HepG2 (cell line): Measurements from ENCODE around the gene C1QTNF5. TPM values are rescaled to one million over a fixed set of nuclear protein-coding genes. Genes with fewer than 3 reads are reported as not detected.

Source experiments
- CENPT ChIP-seq: sonication (generic); formaldehyde crosslinking; IDR thresholded peaks from 2 replicates; pipeline ENCODE4 v1.8.0; 2022; ENCODE audit warnings: low read depth, mild to moderate bottlenecking, moderate library complexity, missing genetic modification reagents
- CHD4 ChIP-seq: fragments of 200-600 bp; sonication (generic); IDR thresholded peaks from 2 replicates; pipeline ENCODE4 v1.7.0; 2017; ENCODE audit warnings: mild to moderate bottlenecking, low read length, borderline replicate concordance
- GZF1 ChIP-seq: sonication (generic); formaldehyde crosslinking; IDR thresholded peaks from 2 replicates; pipeline ENCODE4 v1.5.1; 2020; ENCODE audit warnings: mild to moderate bottlenecking, missing genetic modification reagents
- NR2C2 ChIP-seq: sonication (generic); formaldehyde crosslinking; IDR thresholded peaks from 2 replicates; pipeline ENCODE4 v1.4.0; 2020; ENCODE audit warnings: missing genetic modification reagents, mild to moderate bottlenecking, moderate library complexity, borderline replicate concordance
- SKI ChIP-seq: fragments of 450-650 bp; IDR thresholded peaks from one replicate; pipeline ENCODE4 v1.6.1; 2018; ENCODE audit warnings: mild to moderate bottlenecking; ENCODE audit not compliant: partially characterized antibody
- ZMYM3 ChIP-seq: sonication (generic); formaldehyde crosslinking; IDR thresholded peaks from 2 replicates; pipeline ENCODE4 v1.5.1; 2020; ENCODE audit warnings: mild to moderate bottlenecking, missing genetic modification reagents
- ZNF530 ChIP-seq: sonication (generic); formaldehyde crosslinking; IDR thresholded peaks from 2 replicates; pipeline ENCODE4 v1.5.0; 2020; ENCODE audit warnings: low read depth, mild to moderate bottlenecking, missing genetic modification reagents
- polyA plus RNA-seq, 8 experiments: library from polyadenylated mRNA; depleted of rRNA in 3 of 8; stranded (reverse) in 7 of 8; unstranded in 1 of 8; fragments of >200 nt; fragmentation: Illumina TruSeq in 4 of 8; extraction: Trizol in 4 of 8; gene quantifications; 2 replicates each; pipeline versions ENCODE4 v1.2.1 to v1.2.3, GENCODE V29; 2011 to 2016; ENCODE audit warnings: low read depth in 4 of 8, missing spikeins in 1 of 8, mixed read lengths in 1 of 8; ENCODE audit not compliant: insufficient read depth in 1 of 8
- total RNA-seq, 5 experiments: library from RNA; depleted of rRNA; stranded (reverse); fragments of >200 nt; fragmentation: Illumina TruSeq; extraction: Trizol; gene quantifications; 2 replicates each; pipeline ENCODE4 v1.2.3, GENCODE V29; 2016; ENCODE audit warnings: low read depth in 1 of 5
- TF ChIP-seq, protein P1 (sequence below), 2 experiments: IDR thresholded peaks; 2 replicates each; pipeline ENCODE4 v1.6.1; 2011 to 2012; ENCODE audit warnings: low read length in 2 of 2, borderline replicate concordance in 1 of 2, low read depth in 1 of 2, mild to moderate bottlenecking in 1 of 2, moderate library complexity in 1 of 2
- TF ChIP-seq, protein P2 (sequence below): sonication (generic); formaldehyde crosslinking; IDR thresholded peaks from 2 replicates; pipeline ENCODE4 v1.8.1; 2022; ENCODE audit warnings: low read depth, mild to moderate bottlenecking, missing genetic modification reagents
- TF ChIP-seq, protein P3 (sequence below): sonication (generic); formaldehyde crosslinking; IDR thresholded peaks from 2 replicates; pipeline ENCODE4 v1.8.0; 2022; ENCODE audit warnings: mild to moderate bottlenecking, missing genetic modification reagents; ENCODE audit not compliant: insufficient replicate concordance
- TF ChIP-seq, protein P4 (sequence below): sonication (generic); formaldehyde crosslinking; IDR thresholded peaks from 2 replicates; pipeline ENCODE4 v1.4.0; 2020; ENCODE audit warnings: missing genetic modification reagents
- TF ChIP-seq, protein P5 (sequence below): sonication (generic); formaldehyde crosslinking; IDR thresholded peaks from 2 replicates; pipeline ENCODE4 v1.8.0; 2022; ENCODE audit warnings: mild to moderate bottlenecking, missing genetic modification reagents, borderline replicate concordance
- TF ChIP-seq, protein P6 (sequence below): sonication (generic); formaldehyde crosslinking; IDR thresholded peaks from 2 replicates; pipeline ENCODE4 v1.4.0; 2020; ENCODE audit warnings: mild to moderate bottlenecking, missing genetic modification reagents

Gene C1QTNF5
- total and polyA plus RNA-seq, 2 of the 13 experiments (the other 11 are each of a cell fraction or from before 2014, with no cell fraction given), result 0.86 to 1.2 TPM

DNA sequence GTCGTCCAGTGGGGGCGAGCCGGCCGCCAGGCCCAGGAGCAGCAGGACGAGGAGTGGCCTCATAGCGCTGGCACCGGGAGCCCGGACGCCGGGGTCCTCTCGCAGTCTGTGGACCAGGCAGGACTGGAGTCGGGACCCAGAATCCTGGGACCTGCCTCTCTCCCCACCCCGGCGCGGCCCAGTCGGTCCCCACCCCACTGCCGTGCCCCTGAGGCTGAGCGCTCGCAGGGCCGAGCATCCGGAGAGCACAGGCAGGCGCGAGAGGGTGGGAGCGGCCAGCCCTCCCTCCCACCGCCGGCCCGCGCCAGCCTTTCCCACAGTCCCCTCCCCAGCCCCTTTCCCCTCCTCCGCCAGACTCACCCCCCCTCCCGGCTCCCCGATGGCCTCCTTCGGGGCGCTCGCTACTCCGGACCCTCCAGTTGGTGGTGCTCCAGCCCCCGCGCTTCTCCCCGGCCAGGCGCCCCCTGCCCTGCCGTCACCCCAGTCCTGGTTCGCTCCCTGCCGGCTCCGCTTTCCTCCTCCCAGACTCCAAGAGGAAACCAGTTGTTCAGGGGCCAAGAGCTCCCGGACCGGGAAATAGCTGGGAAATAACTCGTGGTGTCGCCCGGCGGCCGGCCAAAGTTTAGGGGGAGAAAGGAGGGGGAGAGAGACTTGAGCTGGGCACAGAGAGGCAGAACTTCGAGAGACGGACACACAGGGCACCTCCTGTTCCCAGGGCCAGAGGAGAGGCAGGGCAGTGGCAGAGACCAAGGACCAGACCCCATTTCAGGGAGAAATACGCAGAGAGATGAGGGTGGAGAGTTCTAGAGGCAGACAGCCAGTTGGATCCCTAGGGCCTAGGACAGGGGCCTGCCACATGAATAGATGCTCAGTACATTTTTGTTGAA is at the start of gene C1QTNF5 (continued):
- TF ChIP-seq, protein P1, sequence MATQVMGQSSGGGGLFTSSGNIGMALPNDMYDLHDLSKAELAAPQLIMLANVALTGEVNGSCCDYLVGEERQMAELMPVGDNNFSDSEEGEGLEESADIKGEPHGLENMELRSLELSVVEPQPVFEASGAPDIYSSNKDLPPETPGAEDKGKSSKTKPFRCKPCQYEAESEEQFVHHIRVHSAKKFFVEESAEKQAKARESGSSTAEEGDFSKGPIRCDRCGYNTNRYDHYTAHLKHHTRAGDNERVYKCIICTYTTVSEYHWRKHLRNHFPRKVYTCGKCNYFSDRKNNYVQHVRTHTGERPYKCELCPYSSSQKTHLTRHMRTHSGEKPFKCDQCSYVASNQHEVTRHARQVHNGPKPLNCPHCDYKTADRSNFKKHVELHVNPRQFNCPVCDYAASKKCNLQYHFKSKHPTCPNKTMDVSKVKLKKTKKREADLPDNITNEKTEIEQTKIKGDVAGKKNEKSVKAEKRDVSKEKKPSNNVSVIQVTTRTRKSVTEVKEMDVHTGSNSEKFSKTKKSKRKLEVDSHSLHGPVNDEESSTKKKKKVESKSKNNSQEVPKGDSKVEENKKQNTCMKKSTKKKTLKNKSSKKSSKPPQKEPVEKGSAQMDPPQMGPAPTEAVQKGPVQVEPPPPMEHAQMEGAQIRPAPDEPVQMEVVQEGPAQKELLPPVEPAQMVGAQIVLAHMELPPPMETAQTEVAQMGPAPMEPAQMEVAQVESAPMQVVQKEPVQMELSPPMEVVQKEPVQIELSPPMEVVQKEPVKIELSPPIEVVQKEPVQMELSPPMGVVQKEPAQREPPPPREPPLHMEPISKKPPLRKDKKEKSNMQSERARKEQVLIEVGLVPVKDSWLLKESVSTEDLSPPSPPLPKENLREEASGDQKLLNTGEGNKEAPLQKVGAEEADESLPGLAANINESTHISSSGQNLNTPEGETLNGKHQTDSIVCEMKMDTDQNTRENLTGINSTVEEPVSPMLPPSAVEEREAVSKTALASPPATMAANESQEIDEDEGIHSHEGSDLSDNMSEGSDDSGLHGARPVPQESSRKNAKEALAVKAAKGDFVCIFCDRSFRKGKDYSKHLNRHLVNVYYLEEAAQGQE (IDR thresholded peaks at IDR 0.05; ENCODE audit: borderline replicate concordance in 1 of 2, low read depth in 1 of 2, low read length in 2 of 2), result no peak
- TF ChIP-seq, protein P2, sequence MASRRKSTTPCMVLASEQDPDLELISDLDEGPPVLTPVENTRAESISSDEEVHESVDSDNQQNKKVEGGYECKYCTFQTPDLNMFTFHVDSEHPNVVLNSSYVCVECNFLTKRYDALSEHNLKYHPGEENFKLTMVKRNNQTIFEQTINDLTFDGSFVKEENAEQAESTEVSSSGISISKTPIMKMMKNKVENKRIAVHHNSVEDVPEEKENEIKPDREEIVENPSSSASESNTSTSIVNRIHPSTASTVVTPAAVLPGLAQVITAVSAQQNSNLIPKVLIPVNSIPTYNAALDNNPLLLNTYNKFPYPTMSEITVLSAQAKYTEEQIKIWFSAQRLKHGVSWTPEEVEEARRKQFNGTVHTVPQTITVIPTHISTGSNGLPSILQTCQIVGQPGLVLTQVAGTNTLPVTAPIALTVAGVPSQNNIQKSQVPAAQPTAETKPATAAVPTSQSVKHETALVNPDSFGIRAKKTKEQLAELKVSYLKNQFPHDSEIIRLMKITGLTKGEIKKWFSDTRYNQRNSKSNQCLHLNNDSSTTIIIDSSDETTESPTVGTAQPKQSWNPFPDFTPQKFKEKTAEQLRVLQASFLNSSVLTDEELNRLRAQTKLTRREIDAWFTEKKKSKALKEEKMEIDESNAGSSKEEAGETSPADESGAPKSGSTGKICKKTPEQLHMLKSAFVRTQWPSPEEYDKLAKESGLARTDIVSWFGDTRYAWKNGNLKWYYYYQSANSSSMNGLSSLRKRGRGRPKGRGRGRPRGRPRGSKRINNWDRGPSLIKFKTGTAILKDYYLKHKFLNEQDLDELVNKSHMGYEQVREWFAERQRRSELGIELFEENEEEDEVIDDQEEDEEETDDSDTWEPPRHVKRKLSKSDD (CRISPR knock-in tag), result no peak
- TF ChIP-seq ZNF530 (CRISPR knock-in tag) (no peak), NR2C2 (no peak), CHD4 (no peak), GZF1 (CRISPR knock-in tag) (no peak), SKI (no peak), CENPT (no peak), ZMYM3 (CRISPR knock-in tag) (peak; percentile 31; the same call in 1 of the 2 replicates)
- TF ChIP-seq, protein P3, sequence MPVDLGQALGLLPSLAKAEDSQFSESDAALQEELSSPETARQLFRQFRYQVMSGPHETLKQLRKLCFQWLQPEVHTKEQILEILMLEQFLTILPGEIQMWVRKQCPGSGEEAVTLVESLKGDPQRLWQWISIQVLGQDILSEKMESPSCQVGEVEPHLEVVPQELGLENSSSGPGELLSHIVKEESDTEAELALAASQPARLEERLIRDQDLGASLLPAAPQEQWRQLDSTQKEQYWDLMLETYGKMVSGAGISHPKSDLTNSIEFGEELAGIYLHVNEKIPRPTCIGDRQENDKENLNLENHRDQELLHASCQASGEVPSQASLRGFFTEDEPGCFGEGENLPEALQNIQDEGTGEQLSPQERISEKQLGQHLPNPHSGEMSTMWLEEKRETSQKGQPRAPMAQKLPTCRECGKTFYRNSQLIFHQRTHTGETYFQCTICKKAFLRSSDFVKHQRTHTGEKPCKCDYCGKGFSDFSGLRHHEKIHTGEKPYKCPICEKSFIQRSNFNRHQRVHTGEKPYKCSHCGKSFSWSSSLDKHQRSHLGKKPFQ, result no peak
- TF ChIP-seq, protein P4, sequence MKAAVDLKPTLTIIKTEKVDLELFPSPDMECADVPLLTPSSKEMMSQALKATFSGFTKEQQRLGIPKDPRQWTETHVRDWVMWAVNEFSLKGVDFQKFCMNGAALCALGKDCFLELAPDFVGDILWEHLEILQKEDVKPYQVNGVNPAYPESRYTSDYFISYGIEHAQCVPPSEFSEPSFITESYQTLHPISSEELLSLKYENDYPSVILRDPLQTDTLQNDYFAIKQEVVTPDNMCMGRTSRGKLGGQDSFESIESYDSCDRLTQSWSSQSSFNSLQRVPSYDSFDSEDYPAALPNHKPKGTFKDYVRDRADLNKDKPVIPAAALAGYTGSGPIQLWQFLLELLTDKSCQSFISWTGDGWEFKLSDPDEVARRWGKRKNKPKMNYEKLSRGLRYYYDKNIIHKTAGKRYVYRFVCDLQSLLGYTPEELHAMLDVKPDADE (CRISPR knock-in tag), result no peak
- TF ChIP-seq, protein P5, sequence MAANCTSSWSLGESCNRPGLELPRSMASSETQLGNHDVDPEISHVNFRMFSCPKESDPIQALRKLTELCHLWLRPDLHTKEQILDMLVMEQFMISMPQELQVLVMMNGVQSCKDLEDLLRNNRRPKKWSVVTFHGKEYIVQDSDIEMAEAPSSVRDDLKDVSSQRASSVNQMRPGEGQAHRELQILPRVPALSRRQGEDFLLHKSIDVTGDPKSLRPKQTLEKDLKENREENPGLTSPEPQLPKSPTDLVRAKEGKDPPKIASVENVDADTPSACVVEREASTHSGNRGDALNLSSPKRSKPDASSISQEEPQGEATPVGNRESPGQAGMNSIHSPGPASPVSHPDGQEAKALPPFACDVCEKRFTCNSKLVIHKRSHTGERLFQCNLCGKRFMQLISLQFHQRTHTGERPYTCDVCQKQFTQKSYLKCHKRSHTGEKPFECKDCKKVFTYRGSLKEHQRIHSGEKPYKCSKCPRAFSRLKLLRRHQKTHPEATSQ (CRISPR knock-in tag), result no peak
- TF ChIP-seq, protein P6, sequence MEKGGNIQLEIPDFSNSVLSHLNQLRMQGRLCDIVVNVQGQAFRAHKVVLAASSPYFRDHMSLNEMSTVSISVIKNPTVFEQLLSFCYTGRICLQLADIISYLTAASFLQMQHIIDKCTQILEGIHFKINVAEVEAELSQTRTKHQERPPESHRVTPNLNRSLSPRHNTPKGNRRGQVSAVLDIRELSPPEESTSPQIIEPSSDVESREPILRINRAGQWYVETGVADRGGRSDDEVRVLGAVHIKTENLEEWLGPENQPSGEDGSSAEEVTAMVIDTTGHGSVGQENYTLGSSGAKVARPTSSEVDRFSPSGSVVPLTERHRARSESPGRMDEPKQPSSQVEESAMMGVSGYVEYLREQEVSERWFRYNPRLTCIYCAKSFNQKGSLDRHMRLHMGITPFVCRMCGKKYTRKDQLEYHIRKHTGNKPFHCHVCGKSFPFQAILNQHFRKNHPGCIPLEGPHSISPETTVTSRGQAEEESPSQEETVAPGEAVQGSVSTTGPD (CRISPR knock-in tag), result no peak
